ENCODE results near the gene TEX12. TPM values are rescaled to one million over a fixed set of nuclear protein-coding genes. Genes with fewer than 3 reads are reported as not detected.
"Not testable (repeated sequence)": the region's sequence is repeated elsewhere in the genome, so short reads cannot be mapped to it uniquely, and the experiment has no call there.

TEX12 gene
- total and polyA plus RNA-seq, 5 donors from 2014 or later: 0.44 to 0.67 TPM; not detected in 3

GRCh38 chr11:112178936-112179335, 11.8 kb downstream of the TEX12 start:
- H3K4me1 ChIP-seq (ENCODE audit: control insufficient read depth, insufficient read depth, low read length, poor library complexity, severe bottlenecking): peaks cover 5% of the 10 kb centered on the region
- DNase-seq: no peak
- H3K4me1 Mint-ChIP-seq: peaks cover 7 to 11% (median 9%) of the 10 kb centered on the region in 4 donors
- H3K27ac ChIP-seq (ENCODE audit: insufficient read depth, low read length, poor library complexity, severe bottlenecking): no peak overlapping the region
- peaks cover 45% of the 10 kb centered on the region for H3K27me3 Mint-ChIP-seq
- H3K36me3 Mint-ChIP-seq: no peaks in the 10 kb centered on the region
- H3K4me3 Mint-ChIP-seq: no peak overlapping the region
- peaks cover 0 to 6% (median 0%) of the 10 kb centered on the region in 7 donors for H3K9me3 Mint-ChIP-seq
- H3K27me3 ChIP-seq (ENCODE audit: control insufficient read depth, insufficient read depth, low read length): peaks cover 23% of the 10 kb centered on the region
- no peak for ATAC-seq (ENCODE audit: low read depth in 2 of 2)
- no peak overlapping the region for H3K4me3 ChIP-seq (ENCODE audit: low read depth, low read length)
- no peak overlapping the region for H3K27ac Mint-ChIP-seq
- no peaks in the 10 kb centered on the region for H3K36me3 ChIP-seq (ENCODE audit: control insufficient read depth, insufficient read depth, low read length)
- H3K9me3 ChIP-seq (ENCODE audit: control insufficient read depth in 2 of 2, low read length in 2 of 2): no peaks in the 10 kb centered on the region

- Histone ChIP-seq H3K4me1 (ENCODE audit: control insufficient read depth, insufficient read depth, low read length, poor library complexity, severe bottlenecking) (peaks cover 5% of the 10 kb centered on the region), H3K9me3 (ENCODE audit: control insufficient read depth in 2 of 2, low read length in 2 of 2) (no peaks in the 10 kb centered on the region), H3K27ac (ENCODE audit: insufficient read depth, low read length, poor library complexity, severe bottlenecking) (no peak overlapping the region), H3K4me3 (ENCODE audit: low read depth, low read length) (no peak overlapping the region), H3K36me3 (ENCODE audit: control insufficient read depth, insufficient read depth, low read length) (no peaks in the 10 kb centered on the region), H3K27me3 (ENCODE audit: control insufficient read depth, insufficient read depth, low read length) (peaks cover 23% of the 10 kb centered on the region)
- ATAC-seq (ENCODE audit: low read depth in 2 of 2) (peak; percentile 28 to 37), DNase-seq (no peak)
- no peak overlapping the region for H3K4me3 Mint-ChIP-seq
- no peak overlapping the region for H3K27ac Mint-ChIP-seq
- peaks cover 6 to 9% (median 8%) of the 10 kb centered on the region in 4 donors for H3K4me1 Mint-ChIP-seq
- H3K36me3 Mint-ChIP-seq: no peaks in the 10 kb centered on the region
- H3K27me3 Mint-ChIP-seq: peaks cover 43% of the 10 kb centered on the region
- peaks cover 0 to 6% (median 0%) of the 10 kb centered on the region in 7 donors for H3K9me3 Mint-ChIP-seq
Observed at GRCh38 chr11:112179601-112180000, 12.4 kb downstream of the TEX12 start.

GRCh38 chr11:112182867-112183266, 15.7 kb downstream of the TEX12 start:
- no peak for ATAC-seq (ENCODE audit: low read depth in 2 of 2)
- H3K27me3 ChIP-seq (ENCODE audit: control insufficient read depth, insufficient read depth, low read length): peaks cover 10% of the 10 kb centered on the region
- no peaks in the 10 kb centered on the region for H3K9me3 ChIP-seq (ENCODE audit: control insufficient read depth in 2 of 2, low read length in 2 of 2)
- no peak overlapping the region for H3K27ac Mint-ChIP-seq
- H3K4me1 ChIP-seq (ENCODE audit: control insufficient read depth, insufficient read depth, low read length, poor library complexity, severe bottlenecking): no peaks in the 10 kb centered on the region
- no peaks in the 10 kb centered on the region for H3K36me3 Mint-ChIP-seq
- H3K4me3 ChIP-seq (ENCODE audit: low read depth, low read length): no peak overlapping the region
- DNase-seq: no peak
- no peak overlapping the region for H3K27ac ChIP-seq (ENCODE audit: insufficient read depth, low read length, poor library complexity, severe bottlenecking)
- H3K4me3 Mint-ChIP-seq: no peak overlapping the region
- no peaks in the 10 kb centered on the region for H3K4me1 Mint-ChIP-seq
- H3K36me3 ChIP-seq (ENCODE audit: control insufficient read depth, insufficient read depth, low read length): no peaks in the 10 kb centered on the region
- peaks cover 30% of the 10 kb centered on the region for H3K27me3 Mint-ChIP-seq
- H3K9me3 Mint-ChIP-seq: peaks cover 0 to 6% (median 0%) of the 10 kb centered on the region in 7 donors

GRCh38 chr11:112185883-112186282, 18.7 kb downstream of the TEX12 start:
- Mint-ChIP-seq H3K27ac (no peak overlapping the region), H3K27me3 (peaks cover 9% of the 10 kb centered on the region), H3K4me1 (no peaks in the 10 kb centered on the region)

GRCh38 chr11:112186304-112186703, 19.1 kb downstream of the TEX12 start:
- no peak overlapping the region for H3K27ac ChIP-seq (ENCODE audit: insufficient read depth, low read length, poor library complexity, severe bottlenecking)
- Mint-ChIP-seq H3K36me3 (peaks cover 6% of the 10 kb centered on the region), H3K4me1 (no peaks in the 10 kb centered on the region), H3K27me3 (peaks cover 8% of the 10 kb centered on the region), H3K27ac (no peak overlapping the region), H3K9me3 (peaks cover 0 to 2% (median 0%) of the 10 kb centered on the region in 7 donors), H3K4me3 (no peak overlapping the region)
- H3K36me3 ChIP-seq (ENCODE audit: control insufficient read depth, insufficient read depth, low read length): no peaks in the 10 kb centered on the region
- H3K27me3 ChIP-seq (ENCODE audit: control insufficient read depth, insufficient read depth, low read length): no peaks in the 10 kb centered on the region
- DNase-seq (no peak), ATAC-seq (ENCODE audit: low read depth in 2 of 2) (no peak)
- no peaks in the 10 kb centered on the region for H3K9me3 ChIP-seq (ENCODE audit: control insufficient read depth in 2 of 2, low read length in 2 of 2)
- H3K4me1 ChIP-seq (ENCODE audit: control insufficient read depth, insufficient read depth, low read length, poor library complexity, severe bottlenecking): no peaks in the 10 kb centered on the region
- no peak overlapping the region for H3K4me3 ChIP-seq (ENCODE audit: low read depth, low read length)

More at GRCh38 chr11:112185883-112186282, 18.7 kb downstream of the TEX12 start:
- ATAC-seq (ENCODE audit: low read depth in 2 of 2) (no peak), DNase-seq (no peak)
- no peaks in the 10 kb centered on the region for H3K27me3 ChIP-seq (ENCODE audit: control insufficient read depth, insufficient read depth, low read length)
- H3K9me3 Mint-ChIP-seq: peaks cover 0 to 3% (median 0%) of the 10 kb centered on the region in 7 donors
- H3K36me3 Mint-ChIP-seq: peaks cover 6% of the 10 kb centered on the region
- no peak overlapping the region for H3K4me3 Mint-ChIP-seq
- no peaks in the 10 kb centered on the region for H3K4me1 ChIP-seq (ENCODE audit: control insufficient read depth, insufficient read depth, low read length, poor library complexity, severe bottlenecking)
- H3K36me3 ChIP-seq (ENCODE audit: control insufficient read depth, insufficient read depth, low read length): no peaks in the 10 kb centered on the region
- no peak overlapping the region for H3K4me3 ChIP-seq (ENCODE audit: low read depth, low read length)
- H3K27ac ChIP-seq (ENCODE audit: insufficient read depth, low read length, poor library complexity, severe bottlenecking): no peak overlapping the region
- no peaks in the 10 kb centered on the region for H3K9me3 ChIP-seq (ENCODE audit: control insufficient read depth in 2 of 2, low read length in 2 of 2)

GRCh38 chr11:112195113-112195512, 27.9 kb downstream of the TEX12 start:
- not testable (repeated sequence) for H3K9me3 ChIP-seq (ENCODE audit: control insufficient read depth in 2 of 2, low read length in 2 of 2); H3K27ac Mint-ChIP-seq; H3K36me3 ChIP-seq (ENCODE audit: control insufficient read depth, insufficient read depth, low read length); ATAC-seq (ENCODE audit: low read depth in 2 of 2); H3K27ac ChIP-seq (ENCODE audit: insufficient read depth, low read length, poor library complexity, severe bottlenecking); H3K9me3 Mint-ChIP-seq; H3K4me3 ChIP-seq (ENCODE audit: low read depth, low read length); H3K4me1 Mint-ChIP-seq; H3K4me1 ChIP-seq (ENCODE audit: control insufficient read depth, insufficient read depth, low read length, poor library complexity, severe bottlenecking); H3K36me3 Mint-ChIP-seq; DNase-seq; H3K27me3 ChIP-seq (ENCODE audit: control insufficient read depth, insufficient read depth, low read length); H3K4me3 Mint-ChIP-seq
- peaks cover 14% of the 10 kb centered on the region for H3K27me3 Mint-ChIP-seq

GRCh38 chr11:112195951-112196351, 28.8 kb downstream of the TEX12 start:
- no peak overlapping the region for H3K4me3 Mint-ChIP-seq
- no peak overlapping the region for H3K27ac Mint-ChIP-seq
- peaks cover 5% of the 10 kb centered on the region for H3K27me3 ChIP-seq (ENCODE audit: control insufficient read depth, insufficient read depth, low read length)
- H3K4me3 ChIP-seq (ENCODE audit: low read depth, low read length): no peak overlapping the region
- H3K36me3 ChIP-seq (ENCODE audit: control insufficient read depth, insufficient read depth, low read length): no peaks in the 10 kb centered on the region
- H3K27me3 Mint-ChIP-seq: peaks cover 19% of the 10 kb centered on the region
- no peaks in the 10 kb centered on the region for H3K4me1 ChIP-seq (ENCODE audit: control insufficient read depth, insufficient read depth, low read length, poor library complexity, severe bottlenecking)
- H3K9me3 Mint-ChIP-seq: peaks cover 0 to 7% (median 0%) of the 10 kb centered on the region in 7 donors
- H3K27ac ChIP-seq (ENCODE audit: insufficient read depth, low read length, poor library complexity, severe bottlenecking): no peak overlapping the region
- ATAC-seq (ENCODE audit: low read depth in 2 of 2) (no peak), DNase-seq (no peak)
- peaks cover 3% of the 10 kb centered on the region for H3K36me3 Mint-ChIP-seq
- H3K4me1 Mint-ChIP-seq: no peaks in the 10 kb centered on the region
- no peaks in the 10 kb centered on the region for H3K9me3 ChIP-seq (ENCODE audit: control insufficient read depth in 2 of 2, low read length in 2 of 2)

- Histone ChIP-seq H3K9me3 (ENCODE audit: control insufficient read depth in 2 of 2, low read length in 2 of 2) (no peaks in the 10 kb centered on the region), H3K4me3 (ENCODE audit: low read depth, low read length) (no peak overlapping the region), H3K27ac (ENCODE audit: insufficient read depth, low read length, poor library complexity, severe bottlenecking) (no peak overlapping the region), H3K27me3 (ENCODE audit: control insufficient read depth, insufficient read depth, low read length) (peaks cover 5% of the 10 kb centered on the region), H3K4me1 (ENCODE audit: control insufficient read depth, insufficient read depth, low read length, poor library complexity, severe bottlenecking) (no peaks in the 10 kb centered on the region), H3K36me3 (ENCODE audit: control insufficient read depth, insufficient read depth, low read length) (no peaks in the 10 kb centered on the region)
- peaks cover 0 to 7% (median 0%) of the 10 kb centered on the region in 7 donors for H3K9me3 Mint-ChIP-seq
- H3K4me3 Mint-ChIP-seq: no peak overlapping the region
- no peak overlapping the region for H3K27ac Mint-ChIP-seq
- H3K4me1 Mint-ChIP-seq: no peaks in the 10 kb centered on the region
- H3K27me3 Mint-ChIP-seq: peaks cover 22% of the 10 kb centered on the region
- peaks cover 3% of the 10 kb centered on the region for H3K36me3 Mint-ChIP-seq
- no peak for ATAC-seq (ENCODE audit: low read depth in 2 of 2)
- no peak for DNase-seq
Observed at GRCh38 chr11:112196519-112197087, 29.4 kb downstream of the TEX12 start.

Data from CD4-positive, CD25-positive, alpha-beta regulatory T cell (primary cell).